Testis (tissue), 3 donors: Measurements from ENCODE around the gene HEMK1. TPM values are rescaled to one million over a fixed set of nuclear protein-coding genes. Genes with fewer than 3 reads are reported as not detected.

Source experiments
- DNase-seq: peaks from one replicate; pipeline ENCODE4 v3.0.0-alpha.2; 2019
- H3K27ac ChIP-seq, 2 donors: fragments of 200-600 bp; sonication (generic); one replicate each; pipeline ENCODE4 v1.5.1; 2019
- H3K27me3 ChIP-seq: fragments of 200-600 bp; sonication (generic); one replicate; pipeline ENCODE4 v1.5.1; 2019
- H3K36me3 ChIP-seq: fragments of 200-600 bp; sonication (generic); one replicate; pipeline ENCODE4 v1.5.1; 2017; ENCODE audit warnings: low read depth; ENCODE audit errors: missing control alignments
- H3K4me1 ChIP-seq: fragments of 200-600 bp; sonication (generic); one replicate; pipeline ENCODE4 v1.5.1; 2019
- H3K4me3 ChIP-seq, 2 donors: fragments of 200-600 bp; sonication (generic); one replicate each; pipeline ENCODE4 v1.5.1; 2017 to 2019
- H3K9me3 ChIP-seq: fragments of 200-600 bp; sonication (generic); one replicate; pipeline ENCODE4 v1.5.1; 2017
- POLR2A ChIP-seq: fragments of 450-650 bp; IDR thresholded peaks from one replicate; pipeline ENCODE4 v1.6.1; 2017; ENCODE audit warnings: antibody characterized with exemption, mild to moderate bottlenecking, moderate library complexity
- WGBS, 2 donors: methylation state at CpG; one replicate each; pipeline ENCODE4 v1.1.5; 2018; 5-methylcytosine and 5-hydroxymethylcytosine counted together
- intact Hi-C: fragments of 100-400 bp; cut with DNase I; formaldehyde crosslinking; loops from one replicate; pipeline ENCODE4 v1.15.1; 2023; ENCODE audit warnings: low total_unique reads
- polyA plus RNA-seq: library from polyadenylated mRNA; stranded (reverse); fragments of 350-450 nt; fragmentation: Illumina TruSeq; extraction: RNeasy Lipid Tissue Mini Kit (QIAGEN cat#74804); gene quantifications from one replicate; pipeline ENCODE4 v1.2.3, GENCODE V29; 2014; ENCODE audit warnings: low read depth, low replicate concordance; ENCODE audit not compliant: insufficient read depth
- total RNA-seq, 2 donors: library from RNA; depleted of rRNA; stranded (reverse); fragments of >200 nt; gene quantifications; one replicate each; pipeline ENCODE4 v1.2.3, GENCODE V29; 2016
- TF ChIP-seq, protein P1 (sequence below), 3 experiments: fragments of 450-650 bp in 2 of 3; fragments of 200-600 bp in 1 of 3; sonication (generic) in 1 of 3; IDR thresholded peaks; one replicate each; pipeline ENCODE4 v1.5.1; 2016 to 2019; ENCODE audit warnings: antibody characterized with exemption in 3 of 3, mild to moderate bottlenecking in 2 of 3, moderate library complexity in 1 of 3

The HEMK1 gene
- total and polyA plus RNA-seq, 3 donors from 2014 or later = 12.8 to 25.7 (median 13.1) TPM

DNA sequence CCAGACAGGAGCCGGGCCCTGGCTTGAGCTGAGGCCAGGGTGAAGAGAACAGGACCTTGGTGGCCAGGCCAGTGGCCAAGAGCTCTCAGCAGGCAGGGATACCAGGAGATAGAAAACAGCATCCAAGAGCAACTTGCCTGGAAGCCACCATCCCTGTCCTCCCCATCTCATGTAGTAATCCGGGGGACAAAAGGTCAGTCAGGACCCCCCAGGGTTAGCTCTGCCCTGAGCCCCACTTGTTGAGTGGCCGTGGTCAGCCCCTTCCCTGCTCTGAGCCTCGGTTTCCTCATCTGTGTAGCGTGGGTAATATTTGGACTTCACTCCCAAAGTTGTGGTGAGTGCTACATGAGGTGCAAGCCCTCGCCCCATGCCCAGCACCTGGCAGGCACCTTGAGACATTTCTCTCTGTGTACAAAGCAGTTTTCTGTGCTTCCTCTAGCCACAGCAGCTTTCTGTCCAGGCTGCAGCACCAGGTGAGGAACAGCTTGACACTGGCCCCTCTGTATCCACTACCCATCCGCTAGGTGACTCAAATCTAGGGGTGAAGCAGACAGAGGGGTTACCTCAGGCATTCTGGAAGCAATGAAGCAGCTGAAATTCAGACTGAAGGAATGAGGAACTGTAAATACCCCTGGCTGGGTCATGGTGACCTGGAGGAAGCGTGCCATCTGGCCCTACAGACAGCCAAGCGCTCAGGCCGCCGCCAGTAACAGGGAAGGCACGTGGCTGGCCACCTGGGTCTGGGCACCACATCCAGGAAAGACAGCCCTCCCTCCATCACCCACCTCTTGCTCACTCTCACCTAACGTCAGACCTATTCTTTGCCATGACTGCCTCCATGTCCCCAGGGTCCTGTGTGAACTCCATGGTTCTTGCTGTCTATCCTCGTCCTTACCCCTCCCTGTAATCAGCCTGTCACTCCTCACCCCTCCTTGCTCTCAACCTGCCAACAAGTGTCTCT, 35.6 kb downstream of the HEMK1 start:
- Histone ChIP-seq H3K27ac (peak overlapping the region; percentile 53 to 65), H3K36me3 (no peaks in the 10 kb centered on the region), H3K4me1 (peaks cover 62% of the 10 kb centered on the region), H3K27me3 (no peaks in the 10 kb centered on the region), H3K9me3 (no peaks in the 10 kb centered on the region), H3K4me3 (no peak overlapping the region)
- 56 to 66% methylated on average over 14 of the region's 14 CpGs for WGBS, 2 donors
- intact Hi-C loops = no loop called here
- TF ChIP-seq POLR2A = no peak
- TF ChIP-seq, protein P1, sequence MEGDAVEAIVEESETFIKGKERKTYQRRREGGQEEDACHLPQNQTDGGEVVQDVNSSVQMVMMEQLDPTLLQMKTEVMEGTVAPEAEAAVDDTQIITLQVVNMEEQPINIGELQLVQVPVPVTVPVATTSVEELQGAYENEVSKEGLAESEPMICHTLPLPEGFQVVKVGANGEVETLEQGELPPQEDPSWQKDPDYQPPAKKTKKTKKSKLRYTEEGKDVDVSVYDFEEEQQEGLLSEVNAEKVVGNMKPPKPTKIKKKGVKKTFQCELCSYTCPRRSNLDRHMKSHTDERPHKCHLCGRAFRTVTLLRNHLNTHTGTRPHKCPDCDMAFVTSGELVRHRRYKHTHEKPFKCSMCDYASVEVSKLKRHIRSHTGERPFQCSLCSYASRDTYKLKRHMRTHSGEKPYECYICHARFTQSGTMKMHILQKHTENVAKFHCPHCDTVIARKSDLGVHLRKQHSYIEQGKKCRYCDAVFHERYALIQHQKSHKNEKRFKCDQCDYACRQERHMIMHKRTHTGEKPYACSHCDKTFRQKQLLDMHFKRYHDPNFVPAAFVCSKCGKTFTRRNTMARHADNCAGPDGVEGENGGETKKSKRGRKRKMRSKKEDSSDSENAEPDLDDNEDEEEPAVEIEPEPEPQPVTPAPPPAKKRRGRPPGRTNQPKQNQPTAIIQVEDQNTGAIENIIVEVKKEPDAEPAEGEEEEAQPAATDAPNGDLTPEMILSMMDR (IDR thresholded peaks at IDR 0.05) = no peak
- DNase-seq = peak; percentile 74

DNA sequence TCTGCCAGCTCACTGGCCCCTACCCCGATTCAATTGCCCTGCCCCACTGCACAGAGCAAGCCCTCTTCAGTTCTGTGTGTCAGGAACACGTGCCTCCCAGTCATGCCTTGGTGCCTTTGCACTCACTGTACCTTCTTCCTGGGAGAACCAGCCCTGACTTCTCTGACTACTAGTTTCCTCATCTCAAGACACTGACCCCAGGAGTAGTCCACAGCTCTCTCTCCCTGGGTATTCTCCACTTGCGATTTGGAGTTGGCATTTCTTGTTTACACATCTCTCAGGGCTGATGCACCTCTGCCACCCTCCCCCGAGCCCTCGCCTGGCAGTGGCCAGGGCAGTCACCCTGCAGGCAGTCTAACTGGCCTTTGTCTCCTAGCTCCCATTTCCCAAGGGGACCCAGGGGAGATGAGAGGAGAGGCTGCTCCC, 36.6 kb downstream of the HEMK1 start:
- 66 to 71% methylated on average over 5 of the region's 5 CpGs for WGBS, 2 donors
- H3K4me3 ChIP-seq = no peak overlapping the region
- no peaks in the 10 kb centered on the region for H3K27me3 ChIP-seq
- peaks cover 61% of the 10 kb centered on the region for H3K4me1 ChIP-seq
- intact Hi-C loops = no loop called here
- no peak for DNase-seq
- H3K27ac ChIP-seq = peak overlapping the region; percentile 39 to 53
- TF ChIP-seq POLR2A = no peak
- TF ChIP-seq, protein P1 (IDR thresholded peaks at IDR 0.05) = no peak
- H3K36me3 ChIP-seq = no peaks in the 10 kb centered on the region
- no peaks in the 10 kb centered on the region for H3K9me3 ChIP-seq

DNA sequence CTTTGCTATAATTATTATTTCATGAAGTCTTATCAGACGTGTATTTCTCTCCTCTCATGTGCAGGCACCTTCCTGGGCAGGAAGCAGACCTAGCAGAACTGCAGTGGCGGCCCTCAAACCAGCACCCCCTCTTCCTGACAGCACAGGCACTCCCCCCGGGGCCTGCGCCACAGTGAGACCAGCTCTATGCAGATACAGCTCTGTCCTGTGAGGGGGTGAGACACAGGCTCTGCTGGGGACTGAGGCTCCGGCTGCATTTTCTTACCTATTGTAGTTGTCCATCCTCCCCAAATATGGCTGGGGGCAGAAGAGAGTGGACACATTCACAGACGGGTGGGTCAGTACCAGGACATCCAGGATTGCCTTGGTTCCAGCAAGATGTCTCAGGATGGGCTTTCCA, 37.3 kb downstream of the HEMK1 start:
- peaks cover 59% of the 10 kb centered on the region for H3K4me1 ChIP-seq
- 73 to 76% methylated on average over 6 of the region's 6 CpGs for WGBS, 2 donors
- intact Hi-C loops = no loop called here

DNA sequence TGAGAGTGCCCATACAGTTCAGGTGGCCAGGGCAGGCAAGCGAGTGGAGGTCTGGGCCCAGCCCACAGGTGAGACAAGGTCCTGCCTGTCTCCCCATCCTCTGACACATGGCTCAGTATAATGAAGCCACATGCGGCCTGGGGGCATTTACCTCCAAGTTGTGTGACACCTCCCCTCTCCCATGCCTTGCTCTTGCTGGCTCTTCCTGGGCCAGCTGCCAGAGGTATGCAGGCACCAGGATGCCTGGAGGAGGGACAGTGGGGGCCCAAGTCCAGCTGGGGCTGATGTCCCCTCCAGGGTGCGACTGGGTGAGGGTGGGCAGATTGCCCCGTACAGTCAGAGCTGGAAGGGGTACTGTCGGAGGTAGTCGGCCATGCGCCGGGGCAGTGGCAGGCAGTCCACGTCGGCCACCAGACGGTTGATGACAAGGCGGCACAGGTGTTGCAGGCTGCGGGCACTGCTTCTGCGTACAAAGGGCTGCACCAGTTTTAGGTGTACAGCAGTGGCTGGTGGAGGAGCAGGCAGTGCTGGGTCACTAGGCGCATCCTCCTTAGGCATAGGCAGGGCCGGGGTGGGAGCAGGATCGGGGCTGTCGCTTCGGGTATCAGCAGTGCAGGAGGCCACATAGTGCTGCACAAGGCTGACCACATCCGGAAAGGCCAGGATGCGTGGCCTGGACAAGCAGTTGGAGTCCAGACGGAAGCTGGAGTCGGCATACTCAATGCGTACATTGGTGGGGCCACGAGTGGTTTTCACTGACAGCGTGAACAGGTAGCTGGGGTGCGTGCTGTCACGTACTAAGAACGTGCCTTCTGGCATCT, 38.2 kb downstream of the HEMK1 start:
- Histone ChIP-seq H3K9me3 (no peaks in the 10 kb centered on the region), H3K27me3 (no peaks in the 10 kb centered on the region), H3K4me3 (no peak overlapping the region), H3K4me1 (peaks cover 54% of the 10 kb centered on the region), H3K36me3 (no peaks in the 10 kb centered on the region), H3K27ac (no peak overlapping the region)
- TF ChIP-seq, protein P1 (IDR thresholded peaks at IDR 0.05) = no peak
- no peak for TF ChIP-seq POLR2A
- intact Hi-C loops = no loop called here
- WGBS, 2 donors = 88 to 92% methylated on average over 6 to 29 of the region's 29 CpGs
- DNase-seq = no peak

More for the DNA sequence above, 37.3 kb downstream of the HEMK1 start:
- no peaks in the 10 kb centered on the region for H3K27me3 ChIP-seq
- H3K9me3 ChIP-seq = no peaks in the 10 kb centered on the region
- H3K27ac ChIP-seq = no peak overlapping the region
- TF ChIP-seq, protein P1 (IDR thresholded peaks at IDR 0.05) = no peak
- no peak for TF ChIP-seq POLR2A
- H3K4me3 ChIP-seq = no peak overlapping the region
- H3K36me3 ChIP-seq = no peaks in the 10 kb centered on the region
- no peak for DNase-seq
